T-helper 2 cell treated with Interferon-gamma antibody and Interleukin-4, amounts not matched to agents 5 μg/mL and 100 μg/mL, for 36 hours (primary cell): ENCODE results near the gene TPGS2.
"Not testable (repeated sequence)": the region's sequence is repeated elsewhere in the genome, so short reads cannot be mapped to it uniquely, and the experiment has no call there.

ENCODE experiments used
- DNase-seq: peaks from one replicate; pipeline ENCODE4 v3.0.0; 2021; ENCODE audit warnings: low spot score
- H3K27ac Mint-ChIP-seq: one replicate; pipeline ENCODE4 v1.8.0; 2021; ENCODE audit warnings: mild to moderate bottlenecking, mixed read lengths
- H3K27me3 Mint-ChIP-seq: one replicate; pipeline ENCODE4 v1.8.0; 2021; ENCODE audit warnings: low read depth, mixed read lengths
- H3K36me3 Mint-ChIP-seq: one replicate; pipeline ENCODE4 v1.8.0; 2021; ENCODE audit warnings: low read depth, mixed read lengths
- H3K4me1 Mint-ChIP-seq: one replicate; pipeline ENCODE4 v1.8.0; 2021; ENCODE audit warnings: low read depth, mixed read lengths
- H3K4me3 Mint-ChIP-seq: one replicate; pipeline ENCODE4 v1.8.0; 2022; ENCODE audit warnings: mild to moderate bottlenecking, moderate library complexity, mixed read lengths
- H3K9me3 Mint-ChIP-seq: one replicate; pipeline ENCODE4 v1.8.0; 2021; ENCODE audit warnings: mixed read lengths

The TPGS2 gene

DNA sequence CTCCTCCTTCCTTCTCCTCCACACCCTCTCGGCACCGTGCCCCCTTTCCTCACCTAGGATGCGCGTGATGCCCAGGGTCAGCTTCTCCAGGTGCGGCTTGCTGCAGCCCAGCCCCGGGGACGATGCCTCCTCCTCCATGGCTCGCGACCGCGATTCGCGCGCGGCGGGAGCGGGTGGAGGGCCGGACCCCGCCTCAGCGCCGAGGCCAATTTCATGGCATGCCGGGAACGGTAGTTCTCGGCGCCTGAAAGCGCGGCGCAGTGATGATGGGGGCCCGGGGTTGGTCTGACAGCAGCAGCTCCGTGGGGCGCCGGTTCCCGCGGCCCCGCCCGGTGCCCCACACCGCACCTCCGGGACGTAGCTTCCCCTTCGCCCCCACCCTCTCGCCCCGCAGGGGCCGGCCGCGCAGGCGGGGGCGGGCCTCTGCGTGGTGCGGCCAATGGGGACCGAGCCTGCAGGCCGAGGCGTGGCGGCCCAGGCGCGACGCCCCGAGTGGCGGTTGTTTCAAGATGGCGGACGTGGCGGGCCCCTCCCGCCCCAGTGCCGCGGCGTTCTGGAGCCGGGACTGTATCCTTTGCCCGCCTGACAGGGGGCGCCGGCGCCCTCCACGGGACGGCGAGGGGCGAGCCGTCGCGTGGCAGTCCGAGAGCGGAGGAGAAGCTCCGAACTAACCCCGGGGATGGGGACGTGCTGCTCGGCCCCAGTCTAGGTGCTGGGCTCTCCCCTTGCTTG lies at the start of gene TPGS2, which contains the start of gene KIAA1328:
TSS of gene TPGS2 (minus strand) at position 373 of the 732 bp plus-strand sequence. CDS start at position 138, 235 bp downstream.
TSS of gene KIAA1328 (plus strand) at position 498 of the 732 bp plus-strand sequence. CDS start at position 510, 12 bp downstream.
- peak; percentile 90 for DNase-seq
- no peaks in the 10 kb centered on the region for H3K9me3 Mint-ChIP-seq
- H3K4me1 Mint-ChIP-seq: peaks cover 42% of the 10 kb centered on the region
- no peaks in the 10 kb centered on the region for H3K27me3 Mint-ChIP-seq
- peaks cover 24% of the 10 kb centered on the region for H3K36me3 Mint-ChIP-seq
- peak within 1 kb of the TSS; percentile 98 for H3K27ac Mint-ChIP-seq
- peak within 1 kb of the TSS; percentile 86 for H3K4me3 Mint-ChIP-seq

- not testable (repeated sequence) for H3K27me3 Mint-ChIP-seq, H3K4me3 Mint-ChIP-seq, DNase-seq, H3K27ac Mint-ChIP-seq, H3K4me1 Mint-ChIP-seq, H3K36me3 Mint-ChIP-seq
- H3K9me3 Mint-ChIP-seq: peaks cover 13% of the 10 kb centered on the region
These were observed 45.0 kb upstream of the TPGS2 start for GRCh38 chr18:36873826-36874225.

GRCh38 chr18:36872329-36872728 lies 43.5 kb upstream of the TPGS2 start:
- Mint-ChIP-seq H3K4me3 (no peak overlapping the region), H3K9me3 (peaks cover 13% of the 10 kb centered on the region), H3K27me3 (no peaks in the 10 kb centered on the region), H3K27ac (no peak overlapping the region), H3K4me1 (peaks cover 5% of the 10 kb centered on the region), H3K36me3 (peaks cover 5% of the 10 kb centered on the region)
- no peak for DNase-seq

DNA sequence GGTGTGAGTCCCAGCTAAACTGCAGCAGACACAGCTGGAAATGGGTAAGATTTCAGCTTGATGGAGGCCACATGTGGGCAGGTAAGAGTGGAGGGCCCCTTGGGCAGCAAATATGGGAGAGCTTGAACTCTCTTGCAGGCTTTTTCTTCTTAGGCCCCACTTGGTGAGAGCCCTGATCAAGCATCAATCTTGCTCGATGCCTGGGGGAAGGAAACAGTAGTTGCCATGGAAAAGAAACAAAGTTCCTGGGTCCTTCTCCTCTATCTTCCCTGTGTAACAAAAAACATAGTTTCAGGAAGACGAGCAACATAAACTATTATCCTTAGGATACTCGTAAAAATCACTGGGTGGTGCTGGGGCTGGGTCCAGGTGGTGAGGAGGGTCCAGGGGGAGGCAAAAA lies 43.0 kb upstream of the TPGS2 start:
- peaks cover 5% of the 10 kb centered on the region for H3K4me1 Mint-ChIP-seq
- H3K36me3 Mint-ChIP-seq: peaks cover 5% of the 10 kb centered on the region
- no peaks in the 10 kb centered on the region for H3K27me3 Mint-ChIP-seq
- peaks cover 13% of the 10 kb centered on the region for H3K9me3 Mint-ChIP-seq
- H3K27ac Mint-ChIP-seq: no peak overlapping the region
- DNase-seq: no peak
- H3K4me3 Mint-ChIP-seq: no peak overlapping the region

GRCh38 chr18:36867056-36867455 lies 38.3 kb upstream of the TPGS2 start:
- H3K27ac Mint-ChIP-seq: no peak overlapping the region
- no peak overlapping the region for H3K4me3 Mint-ChIP-seq
- no peak for DNase-seq
- no peaks in the 10 kb centered on the region for H3K27me3 Mint-ChIP-seq
- peaks cover 1% of the 10 kb centered on the region for H3K36me3 Mint-ChIP-seq
- no peaks in the 10 kb centered on the region for H3K9me3 Mint-ChIP-seq
- H3K4me1 Mint-ChIP-seq: no peaks in the 10 kb centered on the region

DNA sequence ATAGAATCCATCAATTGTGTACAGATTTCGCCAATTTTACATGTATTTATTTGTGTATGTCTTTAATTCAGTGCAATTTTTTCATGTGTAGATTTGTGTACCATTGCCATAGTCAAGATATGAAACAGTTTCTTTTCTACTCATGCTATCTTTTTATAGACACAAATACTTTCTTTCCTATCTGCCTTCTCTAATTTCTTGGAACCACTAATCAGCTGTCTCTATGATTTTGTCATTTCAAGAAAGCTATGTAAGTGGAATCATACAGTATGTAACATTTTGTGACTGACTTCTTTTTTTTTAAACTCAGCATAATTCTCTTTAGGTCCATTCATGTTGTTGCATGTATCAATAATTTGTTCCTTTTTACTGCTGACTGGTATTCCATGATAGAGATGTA lies 33.4 kb upstream of the TPGS2 start:
- Mint-ChIP-seq H3K27ac (no peak overlapping the region), H3K36me3 (no peaks in the 10 kb centered on the region), H3K27me3 (no peaks in the 10 kb centered on the region), H3K4me3 (no peak overlapping the region), H3K4me1 (no peaks in the 10 kb centered on the region), H3K9me3 (no peaks in the 10 kb centered on the region)
- DNase-seq: no peak

DNA sequence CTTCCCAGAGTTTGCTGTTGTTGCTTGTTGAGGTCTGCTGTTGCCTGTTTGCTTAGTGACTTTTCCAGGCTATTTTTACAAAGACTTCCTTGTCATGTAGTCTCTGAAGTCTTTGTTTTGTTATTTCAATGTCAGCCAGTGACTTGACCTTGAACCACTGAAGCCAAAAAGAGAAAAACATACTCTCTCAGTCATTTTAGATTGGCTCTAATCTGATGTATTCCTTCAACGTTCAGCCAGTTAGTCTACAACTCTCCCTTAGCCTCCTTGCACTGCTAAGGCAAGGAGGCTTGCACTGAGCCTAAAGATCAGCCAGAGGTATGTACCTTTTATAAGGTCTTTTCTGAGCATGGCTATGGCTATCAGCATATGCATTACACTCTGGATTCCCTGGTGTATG lies 28.0 kb upstream of the TPGS2 start:
- H3K9me3 Mint-ChIP-seq: peaks cover 14% of the 10 kb centered on the region
- no peaks in the 10 kb centered on the region for H3K4me1 Mint-ChIP-seq
- H3K27me3 Mint-ChIP-seq: no peaks in the 10 kb centered on the region
- peaks cover 13% of the 10 kb centered on the region for H3K36me3 Mint-ChIP-seq
- H3K4me3 Mint-ChIP-seq: no peak overlapping the region
- DNase-seq: no peak
- H3K27ac Mint-ChIP-seq: no peak overlapping the region

DNA sequence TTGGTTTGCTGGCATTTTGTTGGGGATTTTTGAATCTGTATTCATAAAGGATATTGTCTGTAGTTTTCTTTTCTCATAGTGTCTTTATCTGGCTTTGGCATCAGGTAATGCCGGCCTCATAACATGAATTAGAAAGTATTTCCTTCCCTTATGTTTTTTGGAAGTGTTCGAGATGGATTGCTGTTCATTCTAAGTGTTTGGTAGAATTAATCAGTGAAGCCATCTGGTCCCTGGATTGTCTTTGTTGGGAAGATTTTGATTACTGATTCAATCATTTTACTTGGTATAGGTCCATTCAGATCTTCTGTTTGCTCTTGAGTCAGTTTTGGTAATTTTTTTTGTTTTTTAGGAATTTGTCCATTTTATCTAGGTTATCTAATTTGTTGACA lies 22.4 kb upstream of the TPGS2 start:
- DNase-seq: no peak
- no peak overlapping the region for H3K4me3 Mint-ChIP-seq
- H3K9me3 Mint-ChIP-seq: peaks cover 22% of the 10 kb centered on the region
- H3K27me3 Mint-ChIP-seq: no peaks in the 10 kb centered on the region
- peaks cover 4% of the 10 kb centered on the region for H3K4me1 Mint-ChIP-seq
- no peak overlapping the region for H3K27ac Mint-ChIP-seq
- peaks cover 22% of the 10 kb centered on the region for H3K36me3 Mint-ChIP-seq

DNA sequence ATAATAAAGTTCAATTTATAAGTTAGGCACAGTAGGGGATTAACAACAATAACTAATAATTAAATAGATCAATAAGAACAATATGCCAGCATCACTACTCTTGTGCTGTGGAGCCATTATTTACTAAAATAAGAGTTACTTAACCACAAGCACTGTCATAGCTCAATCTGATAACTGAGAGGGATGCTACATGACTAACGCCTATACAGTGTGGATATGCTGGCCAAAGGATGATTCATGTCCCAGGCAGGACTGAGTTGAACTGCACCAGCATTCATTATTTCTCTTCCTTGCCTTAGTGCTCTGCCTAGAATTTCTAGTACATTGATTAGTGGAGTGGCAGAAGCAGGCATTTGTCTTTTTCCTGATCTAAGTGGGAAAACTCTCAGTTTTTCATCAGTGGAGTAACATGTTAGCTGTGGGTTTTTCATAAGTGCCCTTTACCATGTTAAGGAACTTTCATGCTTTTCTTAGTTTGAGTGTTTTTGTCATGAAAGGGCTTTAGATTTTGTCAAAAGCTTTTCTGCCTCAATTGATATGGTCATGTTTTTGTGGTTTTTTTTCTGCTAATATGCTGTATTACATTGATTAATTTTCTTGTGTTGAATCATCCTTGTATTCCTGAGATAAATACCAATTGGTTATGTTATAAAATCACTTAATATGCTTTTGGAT lies 21.9 kb upstream of the TPGS2 start:
- peak; percentile 28 for DNase-seq
- no peak overlapping the region for H3K4me3 Mint-ChIP-seq
- H3K27ac Mint-ChIP-seq: no peak overlapping the region
- peaks cover 22% of the 10 kb centered on the region for H3K9me3 Mint-ChIP-seq
- no peaks in the 10 kb centered on the region for H3K27me3 Mint-ChIP-seq
- peaks cover 22% of the 10 kb centered on the region for H3K36me3 Mint-ChIP-seq
- H3K4me1 Mint-ChIP-seq: peaks cover 4% of the 10 kb centered on the region

DNA sequence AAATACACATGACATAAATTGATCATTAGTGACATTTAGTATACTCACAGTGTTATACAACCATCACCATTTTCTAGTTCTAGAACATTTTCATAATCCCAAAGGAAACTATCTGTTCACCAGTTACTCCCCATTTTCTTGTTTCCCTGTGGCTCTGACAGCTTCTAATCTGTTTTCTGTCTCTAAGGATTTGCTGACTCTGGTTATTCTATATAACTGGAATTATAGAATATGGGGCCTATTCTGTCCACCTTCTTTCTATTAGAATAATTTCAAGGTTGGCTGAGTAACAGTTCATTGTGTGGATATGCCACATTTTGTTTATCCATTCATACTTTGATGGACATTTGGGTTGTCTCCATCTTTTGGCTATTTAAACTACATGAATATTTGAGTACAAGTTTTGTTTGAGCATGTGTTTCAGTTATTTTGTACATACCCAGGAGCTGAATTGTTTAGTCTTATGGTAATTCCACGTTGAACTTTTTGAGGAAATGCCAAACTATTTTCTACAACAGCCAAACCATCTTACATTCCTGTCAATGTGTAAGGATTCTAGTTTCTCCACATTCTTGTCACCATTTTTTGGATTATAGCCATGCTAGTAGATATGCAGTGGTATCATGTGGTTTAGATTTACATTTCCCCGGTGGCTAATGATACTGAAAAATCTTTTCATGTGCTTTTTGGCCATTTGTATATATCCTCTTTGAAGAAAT lies 20.6 kb upstream of the TPGS2 start:
- DNase-seq: no peak
- Mint-ChIP-seq H3K27ac (no peak overlapping the region), H3K36me3 (peaks cover 22% of the 10 kb centered on the region), H3K4me1 (peaks cover 4% of the 10 kb centered on the region), H3K9me3 (peaks cover 22% of the 10 kb centered on the region), H3K4me3 (no peak overlapping the region), H3K27me3 (no peaks in the 10 kb centered on the region)

DNA sequence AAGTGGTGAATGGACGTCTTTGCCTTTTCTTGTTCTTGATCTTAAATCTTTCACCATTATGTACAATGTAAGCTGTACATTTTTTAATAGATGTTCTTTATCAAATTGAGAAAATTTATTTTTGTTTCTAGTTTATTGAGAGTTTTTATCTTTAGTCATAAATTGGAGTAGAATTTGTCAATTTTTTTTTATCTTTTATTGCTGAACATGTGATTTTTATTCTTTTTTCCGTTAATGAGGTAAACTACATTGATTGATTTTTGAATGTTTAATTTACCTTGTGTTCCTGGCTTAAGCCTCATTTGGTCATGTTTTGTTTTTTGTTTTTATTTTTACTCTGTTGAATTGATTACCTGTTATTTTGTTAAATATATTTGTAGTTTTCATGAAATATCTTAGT lies 19.8 kb upstream of the TPGS2 start:
- no peak overlapping the region for H3K27ac Mint-ChIP-seq
- H3K27me3 Mint-ChIP-seq: no peaks in the 10 kb centered on the region
- DNase-seq: no peak
- H3K4me3 Mint-ChIP-seq: no peak overlapping the region
- peaks cover 22% of the 10 kb centered on the region for H3K36me3 Mint-ChIP-seq
- peaks cover 4% of the 10 kb centered on the region for H3K4me1 Mint-ChIP-seq
- H3K9me3 Mint-ChIP-seq: peaks cover 22% of the 10 kb centered on the region

DNA sequence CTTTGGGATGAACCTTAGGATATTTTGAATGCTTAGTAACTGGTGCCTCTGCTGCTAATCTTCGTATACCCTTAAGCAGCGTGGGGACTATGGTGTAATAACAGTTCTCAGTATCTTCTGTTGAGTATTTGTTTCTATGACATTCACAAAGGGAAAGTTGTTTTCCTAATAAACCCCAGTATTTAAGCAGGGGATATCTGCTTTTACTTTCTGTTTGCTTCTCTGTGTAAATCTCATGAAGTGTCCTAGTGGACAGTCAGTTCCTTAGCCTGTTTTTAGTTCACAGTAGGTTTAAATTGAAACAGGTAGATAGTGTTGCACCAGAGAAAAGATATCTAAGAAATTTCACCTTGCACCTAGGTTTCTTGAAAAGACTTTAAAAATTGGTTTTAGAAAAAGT lies 15.0 kb upstream of the TPGS2 start:
- peaks cover 19% of the 10 kb centered on the region for H3K36me3 Mint-ChIP-seq
- DNase-seq: no peak
- no peaks in the 10 kb centered on the region for H3K27me3 Mint-ChIP-seq

DNA sequence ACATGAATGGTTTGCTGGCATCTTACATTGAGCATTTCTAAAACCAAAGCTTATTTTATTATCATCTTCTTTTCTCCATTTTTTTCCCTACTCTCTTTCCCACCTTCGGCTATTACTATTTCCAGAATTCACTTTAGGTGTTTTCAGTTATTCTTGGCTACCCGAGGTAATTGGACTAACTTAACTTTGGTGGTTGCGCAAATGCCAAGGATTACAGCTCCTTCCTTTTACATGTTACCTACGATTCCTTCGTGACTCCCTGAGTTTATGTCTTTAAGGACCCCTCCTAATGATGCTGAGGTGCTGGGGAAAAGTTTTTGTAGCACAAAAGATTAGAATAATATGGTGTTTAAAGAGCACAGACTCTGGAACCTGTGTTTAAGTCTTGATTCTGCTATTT lies 14.4 kb upstream of the TPGS2 start:
- no peaks in the 10 kb centered on the region for H3K27me3 Mint-ChIP-seq
- peaks cover 2% of the 10 kb centered on the region for H3K4me1 Mint-ChIP-seq
- H3K9me3 Mint-ChIP-seq: no peaks in the 10 kb centered on the region
- peaks cover 22% of the 10 kb centered on the region for H3K36me3 Mint-ChIP-seq
- no peak overlapping the region for H3K27ac Mint-ChIP-seq
- no peak for DNase-seq
- H3K4me3 Mint-ChIP-seq: no peak overlapping the region

More for the DNA sequence above, 15.0 kb upstream of the TPGS2 start:
- H3K27ac Mint-ChIP-seq: no peak overlapping the region
- no peaks in the 10 kb centered on the region for H3K9me3 Mint-ChIP-seq
- H3K4me1 Mint-ChIP-seq: peaks cover 2% of the 10 kb centered on the region
- H3K4me3 Mint-ChIP-seq: no peak overlapping the region

- peaks cover 34% of the 10 kb centered on the region for H3K36me3 Mint-ChIP-seq
- DNase-seq: no peak
- no peak overlapping the region for H3K27ac Mint-ChIP-seq
- H3K4me3 Mint-ChIP-seq: no peak overlapping the region
- H3K4me1 Mint-ChIP-seq: peaks cover 2% of the 10 kb centered on the region
- H3K27me3 Mint-ChIP-seq: no peaks in the 10 kb centered on the region
- no peaks in the 10 kb centered on the region for H3K9me3 Mint-ChIP-seq
These were observed 11.0 kb upstream of the TPGS2 start for GRCh38 chr18:36839835-36840234.
